HG02763 (cell line): ENCODE data around the gene VIPR2.
"Not testable (repeated sequence)": the region's sequence is repeated elsewhere in the genome, so short reads cannot be mapped to it uniquely, and the experiment has no call there.

Source experiments
- ATAC-seq: cut with Tn5 transposase; IDR thresholded peaks from one replicate; pipeline ENCODE4 v1.9.1; 2021; ENCODE audit warnings: mild to moderate bottlenecking, moderate library complexity; ENCODE audit not compliant: unreplicated experiment

The VIPR2 gene

GRCh38 chr7:158997471-158997870 is 147.2 kb downstream of the VIPR2 start:
- ATAC-seq = no peak

DNA sequence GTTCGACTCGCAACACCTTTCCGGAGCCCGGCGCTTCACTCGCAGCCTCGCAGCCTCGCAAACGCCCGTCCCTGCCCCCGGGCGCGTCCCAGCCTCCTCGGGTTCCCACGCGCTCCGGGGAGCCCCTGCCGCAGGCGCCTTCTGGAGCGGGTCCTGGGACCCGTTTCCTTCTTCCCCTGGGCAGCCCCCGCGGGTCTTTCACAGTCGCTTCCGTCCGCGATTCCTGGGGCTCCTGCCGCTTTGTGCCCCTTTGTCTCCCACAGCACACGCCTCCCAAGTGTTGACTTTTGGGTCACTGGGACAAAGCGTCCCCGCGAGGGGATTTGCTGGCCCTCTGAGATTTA is 147.6 kb downstream of the VIPR2 start:
- no peak for ATAC-seq

GRCh38 chr7:158996214-158997109 is 148.2 kb downstream of the VIPR2 start:
- ATAC-seq = no peak

DNA sequence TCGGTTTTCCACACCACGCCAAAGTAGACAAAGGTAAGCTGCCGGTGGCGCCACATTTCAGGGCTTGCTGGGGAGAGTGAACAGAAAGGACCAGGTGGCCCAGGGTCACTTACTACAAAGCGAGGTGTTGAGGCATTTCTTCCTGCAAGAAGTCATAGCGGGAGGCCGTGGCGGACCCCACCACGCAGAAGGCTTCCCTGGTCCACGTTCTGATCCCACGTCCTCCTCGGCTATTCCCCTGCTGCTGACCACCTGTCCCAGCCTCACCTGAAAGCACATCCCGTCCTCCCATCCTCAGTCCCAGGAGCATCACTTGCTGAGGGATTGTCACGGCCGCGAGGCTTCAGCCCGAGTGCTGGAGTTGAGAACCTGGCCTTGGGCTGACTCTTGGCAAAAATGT is 149.2 kb downstream of the VIPR2 start:
- no peak for ATAC-seq

DNA sequence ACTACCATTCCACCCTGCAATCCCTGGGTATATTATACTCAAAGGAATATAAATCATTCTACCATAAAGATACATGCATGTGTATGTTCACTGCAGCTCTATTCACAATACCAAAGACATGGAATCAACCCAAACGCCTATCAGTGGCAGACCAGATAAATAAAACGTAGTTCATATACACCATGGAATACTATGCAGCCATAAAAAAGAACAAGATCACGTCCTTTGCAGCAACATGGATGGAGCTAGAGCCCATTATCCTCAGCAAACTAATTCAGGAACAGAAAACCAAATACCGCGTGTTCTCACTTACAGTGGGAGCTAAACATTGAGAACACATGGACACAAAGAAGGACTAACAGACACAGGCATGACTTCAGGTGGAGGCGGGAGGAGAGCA is 150.0 kb downstream of the VIPR2 start:
- ATAC-seq = no peak

DNA sequence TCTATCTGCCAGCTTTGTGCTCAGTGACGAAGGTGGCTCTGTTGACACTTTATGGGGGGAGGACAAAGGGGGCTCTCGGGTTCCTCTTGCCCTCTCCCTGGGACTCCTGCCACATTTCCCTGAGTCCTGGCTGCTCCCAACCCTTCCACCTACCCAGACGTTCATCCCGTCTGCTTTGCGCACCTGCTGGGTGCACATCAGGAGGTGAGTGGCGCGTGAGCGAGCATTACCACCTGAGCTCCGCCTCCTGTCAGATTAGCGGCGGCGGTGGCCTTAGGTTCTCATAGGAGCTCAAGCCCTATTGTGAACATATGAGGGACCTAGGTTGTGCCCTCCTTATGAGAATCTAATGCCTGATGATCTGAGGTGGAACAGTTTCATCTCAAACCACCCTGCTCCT is 151.1 kb downstream of the VIPR2 start:
- no peak for ATAC-seq

GRCh38 chr7:158992759-158993158 is 151.9 kb downstream of the VIPR2 start:
- no peak for ATAC-seq

- no peak for ATAC-seq
Measured at GRCh38 chr7:158991824-158992621, 152.6 kb downstream of the VIPR2 start.

DNA sequence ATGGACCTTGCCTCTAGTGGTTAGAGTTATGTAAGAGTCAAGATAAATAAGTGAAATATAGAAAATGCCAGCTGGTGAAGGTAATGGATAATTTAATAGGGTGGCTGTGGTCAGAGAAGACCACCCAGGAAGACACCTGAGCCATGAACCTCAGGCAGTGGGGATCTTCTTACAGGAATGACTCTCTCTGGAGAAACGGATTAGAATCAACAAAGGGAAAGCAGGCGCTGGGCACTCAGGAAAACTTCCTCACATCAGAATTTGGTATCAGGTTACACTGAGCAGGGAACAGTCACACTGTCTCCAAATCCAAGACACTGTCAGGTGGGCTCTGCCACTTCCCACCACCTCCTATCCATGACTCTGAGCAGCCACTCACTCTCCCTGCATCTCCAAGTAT is 155.7 kb downstream of the VIPR2 start:
- ATAC-seq = no peak

- no peak for ATAC-seq
Measured at GRCh38 chr7:158988302-158988862, 156.3 kb downstream of the VIPR2 start.

GRCh38 chr7:158987691-158988090 is 157.0 kb downstream of the VIPR2 start:
- ATAC-seq = no peak

DNA sequence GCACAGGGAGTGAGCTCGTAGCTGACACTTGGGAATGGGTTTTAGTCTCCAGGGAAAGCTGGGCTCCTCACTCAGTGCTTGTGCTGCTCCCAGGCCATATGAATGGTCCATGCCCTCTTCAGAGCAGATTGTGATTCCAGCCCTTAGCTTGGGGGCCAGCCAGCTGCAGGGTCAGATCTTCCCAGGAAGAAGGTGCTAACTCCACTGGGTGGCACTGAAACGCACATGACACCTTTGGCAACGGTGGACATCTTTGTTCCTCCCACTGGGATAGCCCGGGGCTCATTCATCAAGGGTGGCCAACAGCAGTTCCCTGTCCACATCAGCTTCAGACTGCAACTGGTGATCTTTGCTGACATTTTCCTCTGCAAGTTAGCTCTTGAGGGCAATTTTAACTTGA is 159.1 kb downstream of the VIPR2 start:
- no peak for ATAC-seq

GRCh38 chr7:158984007-158984406 is 160.7 kb downstream of the VIPR2 start:
- not testable (repeated sequence) for ATAC-seq

DNA sequence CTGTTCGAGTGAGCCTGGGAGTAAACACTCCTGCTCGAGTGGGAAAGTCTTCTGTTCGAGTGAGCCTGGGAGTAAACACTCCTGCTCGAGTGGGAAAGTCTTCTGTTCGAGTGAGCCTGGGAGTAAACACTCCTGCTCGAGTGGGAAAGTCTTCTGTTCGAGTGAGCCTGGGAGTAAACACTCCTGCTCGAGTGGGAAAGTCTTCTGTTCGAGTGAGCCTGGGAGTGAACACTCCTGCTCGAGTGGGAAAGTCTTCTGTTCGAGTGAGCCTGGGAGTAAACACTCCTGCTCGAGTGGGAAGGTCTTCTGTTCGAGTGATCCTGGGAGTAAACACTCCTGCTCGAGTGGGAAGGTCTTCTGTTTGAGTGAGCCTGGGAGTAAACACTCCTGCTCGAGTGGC is 162.6 kb downstream of the VIPR2 start:
- ATAC-seq = not testable (repeated sequence)

DNA sequence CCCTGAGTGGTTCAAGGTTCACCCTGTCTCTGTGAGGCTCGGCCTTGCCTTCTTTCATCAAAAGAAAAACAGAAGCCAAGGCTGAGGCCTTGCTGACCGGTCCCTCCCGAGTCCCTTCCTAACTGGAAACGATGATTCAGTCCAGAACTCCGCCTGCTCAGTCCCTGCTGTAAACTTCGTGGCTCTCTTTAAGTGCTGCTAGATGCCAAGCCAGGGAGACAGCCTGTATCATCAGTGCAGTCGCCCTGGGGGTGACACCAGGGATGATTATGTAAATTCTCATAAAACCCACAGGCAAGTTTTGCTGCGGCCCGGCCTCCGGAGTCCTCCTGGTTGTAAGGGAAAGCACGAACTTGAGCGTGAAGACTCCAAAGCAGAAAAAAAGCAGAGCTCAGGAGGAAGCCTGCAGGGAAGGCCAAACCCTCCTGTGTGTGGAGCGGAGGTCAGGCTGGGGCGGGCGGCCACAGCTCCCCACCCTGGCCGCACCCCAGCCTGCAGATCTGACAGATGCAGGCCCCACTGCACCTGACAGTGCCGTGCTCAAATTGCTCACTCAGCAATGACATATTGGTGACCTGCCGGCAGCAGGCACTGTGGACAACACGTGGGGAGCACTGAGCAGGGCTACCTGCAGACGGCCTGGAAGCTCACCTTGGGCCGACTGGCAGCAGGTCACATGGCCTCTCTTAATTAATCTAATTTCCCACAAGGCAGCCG is 164.9 kb downstream of the VIPR2 start:
- ATAC-seq = no peak

GRCh38 chr7:158979023-158979529 is 165.6 kb downstream of the VIPR2 start:
- ATAC-seq = no peak
